ENCODE measurements around the gene MICU1.

DNA sequence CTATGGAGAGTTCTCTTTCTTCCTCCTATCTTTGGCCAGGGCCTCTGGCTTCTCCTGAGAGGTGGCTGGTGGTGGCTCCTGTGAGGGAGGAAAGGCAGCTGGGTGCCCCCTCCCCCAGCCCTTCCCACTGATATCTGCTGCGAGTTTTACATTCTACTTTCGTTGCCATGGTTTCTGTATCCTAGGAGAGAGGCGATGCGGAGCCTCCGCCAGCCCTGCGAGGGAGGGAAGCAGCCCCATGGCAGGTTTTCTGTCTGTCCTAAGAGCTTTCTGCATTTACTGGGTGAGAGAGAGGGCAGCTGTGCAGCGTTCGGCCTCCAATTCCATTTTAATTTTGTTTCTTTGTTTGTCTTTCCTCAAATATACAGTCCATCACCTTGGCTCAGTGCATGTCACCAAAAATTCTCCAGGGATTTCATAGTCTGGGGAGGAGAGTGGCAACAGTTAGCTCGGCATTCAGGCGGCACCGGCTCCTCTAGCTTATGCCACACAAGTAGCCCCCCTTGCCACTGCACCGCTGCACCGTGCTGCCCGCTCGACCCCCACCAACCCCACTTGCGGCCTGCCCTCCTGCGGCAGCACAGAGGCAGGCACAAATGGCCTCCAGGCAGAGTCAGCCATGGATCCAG, 291.6 kb downstream of the MICU1 start:
- no peak for TF ChIP-seq EZH2phosphoT487 (IDR thresholded peaks at IDR 0.05; ENCODE audit: borderline replicate concordance, low read length)
- TF ChIP-seq, protein P1, sequence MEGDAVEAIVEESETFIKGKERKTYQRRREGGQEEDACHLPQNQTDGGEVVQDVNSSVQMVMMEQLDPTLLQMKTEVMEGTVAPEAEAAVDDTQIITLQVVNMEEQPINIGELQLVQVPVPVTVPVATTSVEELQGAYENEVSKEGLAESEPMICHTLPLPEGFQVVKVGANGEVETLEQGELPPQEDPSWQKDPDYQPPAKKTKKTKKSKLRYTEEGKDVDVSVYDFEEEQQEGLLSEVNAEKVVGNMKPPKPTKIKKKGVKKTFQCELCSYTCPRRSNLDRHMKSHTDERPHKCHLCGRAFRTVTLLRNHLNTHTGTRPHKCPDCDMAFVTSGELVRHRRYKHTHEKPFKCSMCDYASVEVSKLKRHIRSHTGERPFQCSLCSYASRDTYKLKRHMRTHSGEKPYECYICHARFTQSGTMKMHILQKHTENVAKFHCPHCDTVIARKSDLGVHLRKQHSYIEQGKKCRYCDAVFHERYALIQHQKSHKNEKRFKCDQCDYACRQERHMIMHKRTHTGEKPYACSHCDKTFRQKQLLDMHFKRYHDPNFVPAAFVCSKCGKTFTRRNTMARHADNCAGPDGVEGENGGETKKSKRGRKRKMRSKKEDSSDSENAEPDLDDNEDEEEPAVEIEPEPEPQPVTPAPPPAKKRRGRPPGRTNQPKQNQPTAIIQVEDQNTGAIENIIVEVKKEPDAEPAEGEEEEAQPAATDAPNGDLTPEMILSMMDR (IDR thresholded peaks at IDR 0.05; ENCODE audit: low read depth, low read length, poor library complexity, severe bottlenecking): no peak
